PC-3 (cell line): ENCODE measurements around the gene TNFRSF11A.

Experiments
- CTCF ChIP-seq: fragments of 300-600 bp; sonication (generic); conservative IDR thresholded peaks from 2 replicates; pipeline ENCODE4 v1.5.1; 2017; ENCODE audit warnings: antibody characterized with exemption, low read depth, mild to moderate bottlenecking, low read length
- EZH2phosphoT487 ChIP-seq: fragments of 300-600 bp; sonication (generic); IDR thresholded peaks from 2 replicates; pipeline ENCODE4 v1.6.1; 2018; ENCODE audit warnings: mild to moderate bottlenecking, antibody characterized with exemption, low read length, borderline replicate concordance

- TF ChIP-seq CTCF (no peak), EZH2phosphoT487 (no peak)
These were observed 48.1 kb upstream of the TNFRSF11A start for GRCh38 chr18:62277045-62277444.
